ENCODE results near the gene ZNF441. TPM values are rescaled to one million over a fixed set of nuclear protein-coding genes. Genes with fewer than 3 reads are reported as not detected.

Gene ZNF441
- total RNA-seq, 1 experiment from 2014 or later = 3.3 TPM

Other genes with a start within 250 kb of the ZNF441 start
- gene ECSIT, start 237.9 kb upstream of the ZNF441 start, total RNA-seq (2014; rRNA removed; shearing (Covaris generic)) = 43.0 and 47.5 TPM in 2 replicates
- 0.21 and 0.25 TPM in 2 replicates for gene CNN1, start 228.1 kb upstream of the ZNF441 start, total RNA-seq (2014; rRNA removed; shearing (Covaris generic))
- gene ELOF1, start 207.8 kb upstream of the ZNF441 start, total RNA-seq (2014; rRNA removed; shearing (Covaris generic)) = 72.7 and 85.3 TPM in 2 replicates
- gene ACP5, start 189.4 kb upstream of the ZNF441 start, total RNA-seq (2014; rRNA removed; shearing (Covaris generic)) = 8.2 and 10.4 TPM in 2 replicates
- gene ZNF627, start 169.5 kb upstream of the ZNF441 start, total RNA-seq (2014; rRNA removed; shearing (Covaris generic)) = 13.0 and 18.8 TPM in 2 replicates
- 4.0 and 7.3 TPM in 2 replicates for gene ZNF823, start 28.1 kb upstream of the ZNF441 start, total RNA-seq (2014; rRNA removed; shearing (Covaris generic))
- gene ZNF491, start 31.5 kb downstream of the ZNF441 start, total RNA-seq (2014; rRNA removed; shearing (Covaris generic)) = not detected in 2 replicates
- 5.5 and 6.2 TPM in 2 replicates for gene ZNF440, start 47.3 kb downstream of the ZNF441 start, total RNA-seq (2014; rRNA removed; shearing (Covaris generic))
- gene ZNF439, start 81.7 kb downstream of the ZNF441 start, total RNA-seq (2014; rRNA removed; shearing (Covaris generic)) = 0.47 and 0.56 TPM in 2 replicates
- 4.1 and 5.0 TPM in 2 replicates for gene ZNF69, start 120.8 kb downstream of the ZNF441 start, total RNA-seq (2014; rRNA removed; shearing (Covaris generic))
- gene ZNF700, start 158.1 kb downstream of the ZNF441 start, total RNA-seq (2014; rRNA removed; shearing (Covaris generic)) = 6.3 and 9.2 TPM in 2 replicates
- 0.02 TPM in 1 of 2 replicates, not detected in the other for gene ZNF763, start 198.0 kb downstream of the ZNF441 start, total RNA-seq (2014; rRNA removed; shearing (Covaris generic))

All from H4 (cell line).